AG10803 (cell line): ENCODE measurements around the gene OR2A12.
"Not testable (repeated sequence)": the region's sequence is repeated elsewhere in the genome, so short reads cannot be mapped to it uniquely, and the experiment has no call there.

Source experiments
- DNase-seq: peaks from one replicate; pipeline ENCODE4 v3.0.0; 2010; ENCODE audit warnings: low read depth
- H3K4me3 ChIP-seq: 2 replicates; pipeline ENCODE4 v1.5.1; 2011; ENCODE audit warnings: mild to moderate bottlenecking, low read length, control low read depth
- TF ChIP-seq, protein P1 (sequence below): conservative IDR thresholded peaks from 2 replicates; pipeline ENCODE4 v1.5.1; 2011; ENCODE audit warnings: mild to moderate bottlenecking, low read length, control low read depth, inconsistent platforms

The OR2A12 gene

GRCh38 chr7:144050093-144050492 lies 36.0 kb upstream of the OR2A12 start:
- DNase-seq, result no peak
- TF ChIP-seq, protein P1, sequence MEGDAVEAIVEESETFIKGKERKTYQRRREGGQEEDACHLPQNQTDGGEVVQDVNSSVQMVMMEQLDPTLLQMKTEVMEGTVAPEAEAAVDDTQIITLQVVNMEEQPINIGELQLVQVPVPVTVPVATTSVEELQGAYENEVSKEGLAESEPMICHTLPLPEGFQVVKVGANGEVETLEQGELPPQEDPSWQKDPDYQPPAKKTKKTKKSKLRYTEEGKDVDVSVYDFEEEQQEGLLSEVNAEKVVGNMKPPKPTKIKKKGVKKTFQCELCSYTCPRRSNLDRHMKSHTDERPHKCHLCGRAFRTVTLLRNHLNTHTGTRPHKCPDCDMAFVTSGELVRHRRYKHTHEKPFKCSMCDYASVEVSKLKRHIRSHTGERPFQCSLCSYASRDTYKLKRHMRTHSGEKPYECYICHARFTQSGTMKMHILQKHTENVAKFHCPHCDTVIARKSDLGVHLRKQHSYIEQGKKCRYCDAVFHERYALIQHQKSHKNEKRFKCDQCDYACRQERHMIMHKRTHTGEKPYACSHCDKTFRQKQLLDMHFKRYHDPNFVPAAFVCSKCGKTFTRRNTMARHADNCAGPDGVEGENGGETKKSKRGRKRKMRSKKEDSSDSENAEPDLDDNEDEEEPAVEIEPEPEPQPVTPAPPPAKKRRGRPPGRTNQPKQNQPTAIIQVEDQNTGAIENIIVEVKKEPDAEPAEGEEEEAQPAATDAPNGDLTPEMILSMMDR, result no peak
- no peak overlapping the region for H3K4me3 ChIP-seq

- H3K4me3 ChIP-seq, DNase-seq: not testable (repeated sequence)
Observed at GRCh38 chr7:144050884-144051283, 35.2 kb upstream of the OR2A12 start.

DNA sequence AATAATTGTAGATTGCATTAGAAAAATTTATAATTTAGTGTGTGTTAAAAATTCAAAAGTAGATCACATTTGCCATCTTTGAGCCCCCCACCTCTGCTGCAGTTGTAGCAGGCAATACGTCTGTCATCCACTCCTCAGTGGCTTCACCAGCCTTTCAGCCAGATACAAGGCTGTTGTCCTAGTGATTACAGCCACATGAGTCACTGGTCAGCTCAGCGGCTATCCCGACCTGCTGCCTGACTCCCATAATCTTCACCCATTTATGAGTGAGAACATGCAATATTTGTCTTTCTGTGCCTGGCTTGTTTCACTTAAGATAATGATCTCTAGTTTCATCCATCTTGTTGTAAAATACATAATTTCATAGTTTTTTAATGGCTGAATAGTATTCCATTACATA lies 28.1 kb upstream of the OR2A12 start:
- no peak for DNase-seq
- TF ChIP-seq, protein P1, result no peak
- H3K4me3 ChIP-seq, result no peak overlapping the region

DNA sequence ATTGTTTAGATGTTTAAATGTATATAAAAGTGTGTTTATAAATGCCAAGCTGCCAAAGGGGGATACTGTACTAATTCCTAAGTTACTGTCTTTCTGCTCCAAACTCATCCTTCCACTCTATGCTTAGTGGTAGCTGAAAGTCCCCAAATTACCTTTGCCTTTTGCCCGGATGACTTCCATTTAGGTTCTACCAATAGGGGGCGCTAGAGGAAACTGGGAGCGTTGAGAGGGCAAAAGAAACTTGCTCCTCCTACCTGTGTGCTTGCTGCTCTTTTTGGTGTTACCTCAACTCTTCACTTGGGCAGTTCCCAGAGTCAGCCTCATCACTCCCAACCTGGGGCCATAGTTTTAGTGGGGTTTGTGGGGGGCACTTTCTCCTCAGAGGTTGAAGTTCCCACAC lies 22.4 kb upstream of the OR2A12 start:
- TF ChIP-seq, protein P1, result peak; percentile 12; the same call in 1 of the 2 replicates
- no peak for DNase-seq
- H3K4me3 ChIP-seq, result no peak overlapping the region

- DNase-seq, result no peak
- H3K4me3 ChIP-seq, result no peak within 1 kb of the TSS
- TF ChIP-seq, protein P1, result no peak
Observed at GRCh38 chr7:144069511-144069910, 16.6 kb upstream of the OR2A12 start, which contains the start of gene OR2A25. OR2A25 (plus strand) TSS chr7:144069811; CDS start chr7:144074220, 4,409 bp downstream.

- TF ChIP-seq, protein P1, result no peak
Observed at GRCh38 chr7:144069953-144070352, 16.1 kb upstream of the OR2A12 start.

GRCh38 chr7:144074374-144074773 lies 11.7 kb upstream of the OR2A12 start:
- TF ChIP-seq, protein P1, result no peak
- DNase-seq, result no peak
- H3K4me3 ChIP-seq, result no peak overlapping the region

More at GRCh38 chr7:144069953-144070352, 16.1 kb upstream of the OR2A12 start:
- no peak overlapping the region for H3K4me3 ChIP-seq
- DNase-seq, result no peak

GRCh38 chr7:144086730-144087129 lies 652 bp downstream of the OR2A12 start:
- H3K4me3 ChIP-seq, result no peak overlapping the region
- TF ChIP-seq, protein P1, result no peak
- DNase-seq, result no peak
